ENCODE data around the gene RTP3.
"Not testable (repeated sequence)": the region's sequence is repeated elsewhere in the genome, so short reads cannot be mapped to it uniquely, and the experiment has no call there.

The RTP3 gene

GRCh38 chr3:46491089-46492070, 6.4 kb upstream of the RTP3 start:
- DNase-seq = no peak

- no peak for DNase-seq
These were observed 4.8 kb upstream of the RTP3 start for GRCh38 chr3:46492890-46493547.

- not testable (repeated sequence) for DNase-seq
These were observed 3.3 kb upstream of the RTP3 start for GRCh38 chr3:46494491-46494890.

- no peak for DNase-seq
These were observed 1.8 kb upstream of the RTP3 start for GRCh38 chr3:46495901-46496456.

GRCh38 chr3:46496746-46497555, 825 bp upstream of the RTP3 start:
- DNase-seq = peak; percentile 43

GRCh38 chr3:46498916-46499519, 1.2 kb downstream of the RTP3 start:
- DNase-seq = no peak

GRCh38 chr3:46500656-46501635, 3.2 kb downstream of the RTP3 start:
- DNase-seq = no peak

- no peak for DNase-seq
These were observed 3.9 kb downstream of the RTP3 start for GRCh38 chr3:46501702-46502101.

GRCh38 chr3:46503200-46503874, 5.6 kb downstream of the RTP3 start:
- DNase-seq = no peak

- DNase-seq = peak; percentile 4
These were observed 7.0 kb downstream of the RTP3 start for GRCh38 chr3:46504789-46505188.

GRCh38 chr3:46505953-46506352, 8.2 kb downstream of the RTP3 start:
- no peak for DNase-seq

GRCh38 chr3:46506526-46506925, 8.8 kb downstream of the RTP3 start:
- DNase-seq = no peak

GRCh38 chr3:46508850-46509591, 11.2 kb downstream of the RTP3 start:
- no peak for DNase-seq

GRCh38 chr3:46509661-46510187, 11.9 kb downstream of the RTP3 start:
- DNase-seq = no peak

GRCh38 chr3:46512191-46512749, 14.5 kb downstream of the RTP3 start:
- DNase-seq = no peak

- no peak for DNase-seq
These were observed 18.7 kb downstream of the RTP3 start for GRCh38 chr3:46516521-46516920.

GRCh38 chr3:46517016-46517783, 19.4 kb downstream of the RTP3 start:
- DNase-seq = no peak

- no peak for DNase-seq
These were observed 20.0 kb downstream of the RTP3 start for GRCh38 chr3:46517784-46518181.

Measured in CD4-positive, alpha-beta T cell treated with Interleukin-21 for 1 hour (primary cell).